AG09319 (cell line): Measurements from ENCODE around the gene CANT1.
"Not testable (repeated sequence)": the region's sequence is repeated elsewhere in the genome, so short reads cannot be mapped to it uniquely, and the experiment has no call there.

Source experiments
- DNase-seq: peaks from one replicate; pipeline ENCODE4 v3.0.0-alpha.2; 2010; ENCODE audit warnings: low read depth; ENCODE audit errors: extremely low read depth
- CTCF ChIP-seq: IDR thresholded peaks from 2 replicates; pipeline ENCODE4 v1.5.1; 2011; ENCODE audit warnings: low read depth, mild to moderate bottlenecking, inconsistent platforms, low read length, moderate library complexity

The CANT1 gene

GRCh38 chr17:78966123-78966813, 43.3 kb downstream of the CANT1 start:
- no peak for DNase-seq
- TF ChIP-seq CTCF: no peak

- no peak for TF ChIP-seq CTCF
- DNase-seq: no peak
Measured at GRCh38 chr17:78965491-78965924, 44.1 kb downstream of the CANT1 start.

- TF ChIP-seq CTCF: no peak
Measured at GRCh38 chr17:78963378-78963777, 46.2 kb downstream of the CANT1 start.

GRCh38 chr17:78962984-78963348, 46.6 kb downstream of the CANT1 start:
- DNase-seq: not testable (repeated sequence)

More at GRCh38 chr17:78963378-78963777, 46.2 kb downstream of the CANT1 start:
- DNase-seq: no peak

GRCh38 chr17:78962345-78962983, 47.1 kb downstream of the CANT1 start:
- no peak for TF ChIP-seq CTCF
- no peak for DNase-seq

GRCh38 chr17:78961571-78961970, 48.0 kb downstream of the CANT1 start:
- no peak for DNase-seq
- TF ChIP-seq CTCF: no peak

- DNase-seq: no peak
- TF ChIP-seq CTCF: no peak
Measured at GRCh38 chr17:78960928-78961327, 48.6 kb downstream of the CANT1 start.

- TF ChIP-seq CTCF: no peak
- DNase-seq: no peak
Measured at GRCh38 chr17:78959803-78960202, 49.8 kb downstream of the CANT1 start.
